Suprapubic skin (tissue), 3 donors: ENCODE results near the gene PPP2R2D.

ENCODE experiments used
- CTCF ChIP-seq, 2 donors: fragments of 200-600 bp in 1 of 2; fragments of 450-650 bp in 1 of 2; sonication (generic) in 1 of 2; IDR thresholded peaks; one replicate each; pipeline ENCODE4 v1.5.1; 2016 to 2019; ENCODE audit warnings: antibody characterized with exemption in 2 of 2, mild to moderate bottlenecking in 1 of 2, moderate library complexity in 1 of 2
- EP300 ChIP-seq: sonication (generic); formaldehyde crosslinking; IDR thresholded peaks from one replicate; pipeline ENCODE4 v1.6.1; 2017; ENCODE audit warnings: antibody characterized with exemption
- POLR2A ChIP-seq, 2 donors: fragments of 450-650 bp; IDR thresholded peaks; one replicate each; pipeline ENCODE4 v1.6.1; 2017; ENCODE audit warnings: antibody characterized with exemption in 2 of 2, mild to moderate bottlenecking in 2 of 2, moderate library complexity in 2 of 2

GRCh38 chr10:131871673-131872005, 29.2 kb upstream of the PPP2R2D start:
- no peak for TF ChIP-seq CTCF (IDR thresholded peaks at IDR 0.05)
- TF ChIP-seq POLR2A (IDR thresholded peaks at IDR 0.05) = no peak
- no peak for TF ChIP-seq EP300
